HepG2 (cell line): Measurements from ENCODE around the gene TSPAN2. TPM values are rescaled to one million over a fixed set of nuclear protein-coding genes. Genes with fewer than 3 reads are reported as not detected.

ENCODE experiments used
- ATAC-seq: fragments of 200-7000 bp; cut with Tn5 transposase; 3 replicates; pipeline ENCODE4 v1.9.1; 2020; ENCODE audit warnings: mild to moderate bottlenecking, moderate library complexity
- BruUV-seq: library from RNA; stranded (reverse); fragments of 400-500 nt; replicated peaks from 2 replicates; lab custom pipeline; 2021; lab: Mats Ljungman, UMichigan
- CTCF ChIA-PET: fragments of 300-600 bp; formaldehyde crosslinking; extraction: SDS; loops from one replicate; lab custom pipeline; 2021; ENCODE audit warnings: low total read pairs, inconsistent platforms, low intra/inter-chr PET ratio; lab: Yijun Ruan, JAX
- POLR2A ChIA-PET: fragments of 350-600 bp; sonication (Branson Sonifier 250); formaldehyde crosslinking; loops from one replicate; lab custom pipeline; 2020; ENCODE audit warnings: antibody characterized with exemption, inconsistent platforms; lab: Yijun Ruan, JAX
- DNase-seq: peaks from one replicate; pipeline ENCODE4 v3.0.0-alpha.2; 2015; ENCODE audit warnings: low spot score
- FAIRE-seq: peaks from 3 replicates; lab custom pipeline; 2011; peaks lifted over from hg19 to GRCh38; lab: Jason Lieb, UNC
- H2AFZ ChIP-seq: one replicate; pipeline ENCODE4 v1.6.1; 2011; ENCODE audit warnings: low read length, inconsistent platforms
- H3K27ac ChIP-seq: fragments of 300-600 bp; 3 replicates; pipeline ENCODE4 v1.8.0; 2011; ENCODE audit warnings: mixed run types, mild to moderate bottlenecking, mixed read lengths, low read length, inconsistent platforms; ENCODE audit not compliant: insufficient read depth; ENCODE audit errors: extremely low read length
- H3K27me3 ChIP-seq, 2 experiments: fragments of 200-600 bp in 1 of 2; 2 replicates in 1 of 2; 3 replicates in 1 of 2; pipeline versions ENCODE4 v1.6.0 to v1.8.0; 2011; ENCODE audit warnings: low read length in 2 of 2, mild to moderate bottlenecking in 2 of 2, moderate library complexity in 2 of 2, inconsistent platforms in 1 of 2; ENCODE audit not compliant: insufficient read depth in 2 of 2, control insufficient read depth in 1 of 2
- H3K36me3 ChIP-seq, 2 experiments: fragments of 200-600 bp in 1 of 2; replicated peaks in 1 of 2; 2 replicates in 1 of 2; 3 replicates in 1 of 2; pipeline versions ENCODE4 v1.5.1 to v1.8.0; 2011; ENCODE audit warnings: low read length in 2 of 2, inconsistent platforms in 1 of 2; ENCODE audit not compliant: insufficient read depth in 2 of 2, control insufficient read depth in 1 of 2
- H3K4me1 ChIP-seq: 2 replicates; pipeline ENCODE4 v1.5.1; 2012; ENCODE audit warnings: low read length, inconsistent platforms; ENCODE audit not compliant: insufficient read depth
- H3K4me2 ChIP-seq: 2 replicates; pipeline ENCODE4 v1.6.0; 2011; ENCODE audit warnings: low read depth, low read length, inconsistent platforms
- H3K4me3 ChIP-seq, 3 experiments: fragments of 200-600 bp in 1 of 3; sonication (generic), shearing (Covaris generic) in 1 of 3; replicated peaks in 1 of 3; 2 replicates each; pipeline ENCODE4 v1.5.1; 2011 to 2016; ENCODE audit warnings: low read length in 3 of 3, inconsistent platforms in 2 of 3, low read depth in 2 of 3, mild to moderate bottlenecking in 2 of 3, control low read depth in 1 of 3, mixed read lengths in 1 of 3; ENCODE audit not compliant: insufficient read depth in 1 of 3
- H3K79me2 ChIP-seq: one replicate; pipeline ENCODE4 v1.6.1; 2011; ENCODE audit warnings: low read length, inconsistent platforms; ENCODE audit not compliant: insufficient read depth
- H3K9ac ChIP-seq: 2 replicates; pipeline ENCODE4 v1.6.0; 2011; ENCODE audit warnings: mild to moderate bottlenecking, low read depth, low read length, inconsistent platforms; ENCODE audit not compliant: insufficient read depth
- H3K9me3 ChIP-seq: 2 replicates; pipeline ENCODE4 v1.5.1; 2012; ENCODE audit warnings: mild to moderate bottlenecking, low read length
- H4K20me1 ChIP-seq: 2 replicates; pipeline ENCODE4 v1.6.0; 2011; ENCODE audit warnings: inconsistent platforms, mild to moderate bottlenecking, low read length, moderate library complexity; ENCODE audit not compliant: insufficient read depth
- CEBPG ChIP-seq: IDR thresholded peaks from 2 replicates; pipeline ENCODE4 v1.6.1; 2016
- GATAD1 ChIP-seq: IDR thresholded peaks from 2 replicates; pipeline ENCODE4 v1.6.1; 2016; ENCODE audit warnings: missing genetic modification reagents, missing compliant biosample characterization
- GTF3A ChIP-seq: sonication (generic); formaldehyde crosslinking; conservative IDR thresholded peaks from 2 replicates; pipeline ENCODE4 v1.4.0; 2020; ENCODE audit warnings: mild to moderate bottlenecking, missing genetic modification reagents
- MAZ ChIP-seq, 2 experiments: sonication (generic) in 1 of 2; formaldehyde crosslinking in 1 of 2; IDR thresholded peaks; 2 replicates each; pipeline versions ENCODE4 v1.5.0 to v1.6.1; 2012 to 2020; ENCODE audit warnings: low read depth in 2 of 2, mild to moderate bottlenecking in 2 of 2, borderline replicate concordance in 1 of 2, improper control_type of control experiment in 1 of 2, low read length in 1 of 2, missing genetic modification reagents in 1 of 2, moderate library complexity in 1 of 2
- ONECUT2 ChIP-seq: sonication (generic); formaldehyde crosslinking; IDR thresholded peaks from 2 replicates; pipeline ENCODE4 v1.4.0; 2020; ENCODE audit warnings: missing genetic modification reagents
- PPARG ChIP-seq: conservative IDR thresholded peaks from 2 replicates; pipeline ENCODE4 v1.6.1; 2016; ENCODE audit warnings: missing biosample characterization, missing genetic modification reagents
- SAFB2 ChIP-seq: sonication (generic); formaldehyde crosslinking; IDR thresholded peaks from 2 replicates; pipeline ENCODE4 v1.5.1; 2020; ENCODE audit warnings: missing genetic modification reagents, low read depth, mild to moderate bottlenecking, borderline replicate concordance
- SALL2 ChIP-seq: sonication (generic); formaldehyde crosslinking; IDR thresholded peaks from 2 replicates; pipeline ENCODE4 v1.8.1; 2023; ENCODE audit warnings: mild to moderate bottlenecking, missing genetic modification reagents, inconsistent platforms
- SAP130 ChIP-seq: IDR thresholded peaks from 2 replicates; pipeline ENCODE4 v1.6.1; 2016; ENCODE audit warnings: low read depth
- ZBTB38 ChIP-seq: sonication (generic); formaldehyde crosslinking; IDR thresholded peaks from 2 replicates; pipeline ENCODE4 v1.5.1; 2020; ENCODE audit warnings: mild to moderate bottlenecking, missing genetic modification reagents
- ZKSCAN5 ChIP-seq: sonication (generic); formaldehyde crosslinking; IDR thresholded peaks from 2 replicates; pipeline ENCODE4 v1.5.1; 2020; ENCODE audit warnings: mild to moderate bottlenecking, missing genetic modification reagents
- ZMYM2 ChIP-seq: sonication (generic); formaldehyde crosslinking; IDR thresholded peaks from 2 replicates; pipeline ENCODE4 v1.8.0; 2022; ENCODE audit warnings: mild to moderate bottlenecking, missing genetic modification reagents
- ZNF232 ChIP-seq: sonication (generic); formaldehyde crosslinking; IDR thresholded peaks from 2 replicates; pipeline ENCODE4 v1.4.0; 2020; ENCODE audit warnings: missing genetic modification reagents, borderline replicate concordance
- ZNF660 ChIP-seq: sonication (generic); formaldehyde crosslinking; IDR thresholded peaks from 2 replicates; pipeline ENCODE4 v1.5.1; 2020; ENCODE audit warnings: mild to moderate bottlenecking, low read depth, missing genetic modification reagents, borderline replicate concordance
- ZSCAN29 ChIP-seq: sonication (generic); formaldehyde crosslinking; conservative IDR thresholded peaks from 2 replicates; pipeline ENCODE4 v1.4.0; 2020; ENCODE audit warnings: mild to moderate bottlenecking, missing genetic modification reagents
- WGBS: methylation state at CpG from one replicate; pipeline ENCODE4 v1.1.6; 2017; ENCODE audit warnings: low lambda C conversion rate; 5-methylcytosine and 5-hydroxymethylcytosine counted together
- in situ Hi-C: cut with HindIII; loops from 2 replicates; pipeline ENCODE4 v1.10.0; 2017; ENCODE audit warnings: low pct_unique_long_range_greater_than_20kb; ENCODE audit not compliant: extremely low pct_ligation_motif_present
- intact Hi-C: fragments of 100-400 bp; cut with micrococcal nuclease; formaldehyde crosslinking; loops from one replicate; pipeline ENCODE4 v1.10.0; 2022; ENCODE audit not compliant: unreplicated experiment
- polyA plus RNA-seq, 8 experiments: library from polyadenylated mRNA; depleted of rRNA in 3 of 8; stranded (reverse) in 7 of 8; unstranded in 1 of 8; fragments of >200 nt; fragmentation: Illumina TruSeq in 4 of 8; extraction: Trizol in 4 of 8; gene quantifications; 2 replicates each; pipeline versions ENCODE4 v1.2.1 to v1.2.3, GENCODE V29; 2011 to 2016; ENCODE audit warnings: low read depth in 4 of 8, missing spikeins in 1 of 8, mixed read lengths in 1 of 8; ENCODE audit not compliant: insufficient read depth in 1 of 8
- total RNA-seq, 5 experiments: library from RNA; depleted of rRNA; stranded (reverse); fragments of >200 nt; fragmentation: Illumina TruSeq; extraction: Trizol; gene quantifications; 2 replicates each; pipeline ENCODE4 v1.2.3, GENCODE V29; 2016; ENCODE audit warnings: low read depth in 1 of 5
- TF ChIP-seq, protein P1 (sequence below): sonication (generic); formaldehyde crosslinking; IDR thresholded peaks from 2 replicates; pipeline ENCODE4 v1.5.0; 2020; ENCODE audit warnings: mild to moderate bottlenecking, missing genetic modification reagents, borderline replicate concordance
- TF ChIP-seq, protein P2 (sequence below): sonication (generic); formaldehyde crosslinking; conservative IDR thresholded peaks from 2 replicates; pipeline ENCODE4 v1.4.0; 2020; ENCODE audit warnings: missing genetic modification reagents
- TF ChIP-seq, protein P3 (sequence below): sonication (generic); formaldehyde crosslinking; IDR thresholded peaks from 2 replicates; pipeline ENCODE4 v1.8.0; 2022; ENCODE audit warnings: mild to moderate bottlenecking, missing genetic modification reagents, moderate library complexity

The TSPAN2 gene
- total and polyA plus RNA-seq, 2 of the 13 experiments (the other 11 are each of a cell fraction or from before 2014, with no cell fraction given), result not detected

GRCh38 chr1:115090540-115090939, 1.2 kb upstream of the TSPAN2 start (continued):
- TF ChIP-seq, protein P1, sequence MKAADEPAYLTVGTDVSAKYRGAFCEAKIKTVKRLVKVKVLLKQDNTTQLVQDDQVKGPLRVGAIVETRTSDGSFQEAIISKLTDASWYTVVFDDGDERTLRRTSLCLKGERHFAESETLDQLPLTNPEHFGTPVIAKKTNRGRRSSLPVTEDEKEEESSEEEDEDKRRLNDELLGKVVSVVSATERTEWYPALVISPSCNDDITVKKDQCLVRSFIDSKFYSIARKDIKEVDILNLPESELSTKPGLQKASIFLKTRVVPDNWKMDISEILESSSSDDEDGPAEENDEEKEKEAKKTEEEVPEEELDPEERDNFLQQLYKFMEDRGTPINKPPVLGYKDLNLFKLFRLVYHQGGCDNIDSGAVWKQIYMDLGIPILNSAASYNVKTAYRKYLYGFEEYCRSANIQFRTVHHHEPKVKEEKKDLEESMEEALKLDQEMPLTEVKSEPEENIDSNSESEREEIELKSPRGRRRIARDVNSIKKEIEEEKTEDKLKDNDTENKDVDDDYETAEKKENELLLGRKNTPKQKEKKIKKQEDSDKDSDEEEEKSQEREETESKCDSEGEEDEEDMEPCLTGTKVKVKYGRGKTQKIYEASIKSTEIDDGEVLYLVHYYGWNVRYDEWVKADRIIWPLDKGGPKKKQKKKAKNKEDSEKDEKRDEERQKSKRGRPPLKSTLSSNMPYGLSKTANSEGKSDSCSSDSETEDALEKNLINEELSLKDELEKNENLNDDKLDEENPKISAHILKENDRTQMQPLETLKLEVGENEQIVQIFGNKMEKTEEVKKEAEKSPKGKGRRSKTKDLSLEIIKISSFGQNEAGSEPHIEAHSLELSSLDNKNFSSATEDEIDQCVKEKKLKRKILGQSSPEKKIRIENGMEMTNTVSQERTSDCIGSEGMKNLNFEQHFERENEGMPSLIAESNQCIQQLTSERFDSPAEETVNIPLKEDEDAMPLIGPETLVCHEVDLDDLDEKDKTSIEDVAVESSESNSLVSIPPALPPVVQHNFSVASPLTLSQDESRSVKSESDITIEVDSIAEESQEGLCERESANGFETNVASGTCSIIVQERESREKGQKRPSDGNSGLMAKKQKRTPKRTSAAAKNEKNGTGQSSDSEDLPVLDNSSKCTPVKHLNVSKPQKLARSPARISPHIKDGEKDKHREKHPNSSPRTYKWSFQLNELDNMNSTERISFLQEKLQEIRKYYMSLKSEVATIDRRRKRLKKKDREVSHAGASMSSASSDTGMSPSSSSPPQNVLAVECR (CRISPR knock-in tag), result no peak
- TF ChIP-seq ZNF232 (CRISPR knock-in tag), result no peak
- TF ChIP-seq ZBTB38 (CRISPR knock-in tag), result no peak
- TF ChIP-seq, protein P2, sequence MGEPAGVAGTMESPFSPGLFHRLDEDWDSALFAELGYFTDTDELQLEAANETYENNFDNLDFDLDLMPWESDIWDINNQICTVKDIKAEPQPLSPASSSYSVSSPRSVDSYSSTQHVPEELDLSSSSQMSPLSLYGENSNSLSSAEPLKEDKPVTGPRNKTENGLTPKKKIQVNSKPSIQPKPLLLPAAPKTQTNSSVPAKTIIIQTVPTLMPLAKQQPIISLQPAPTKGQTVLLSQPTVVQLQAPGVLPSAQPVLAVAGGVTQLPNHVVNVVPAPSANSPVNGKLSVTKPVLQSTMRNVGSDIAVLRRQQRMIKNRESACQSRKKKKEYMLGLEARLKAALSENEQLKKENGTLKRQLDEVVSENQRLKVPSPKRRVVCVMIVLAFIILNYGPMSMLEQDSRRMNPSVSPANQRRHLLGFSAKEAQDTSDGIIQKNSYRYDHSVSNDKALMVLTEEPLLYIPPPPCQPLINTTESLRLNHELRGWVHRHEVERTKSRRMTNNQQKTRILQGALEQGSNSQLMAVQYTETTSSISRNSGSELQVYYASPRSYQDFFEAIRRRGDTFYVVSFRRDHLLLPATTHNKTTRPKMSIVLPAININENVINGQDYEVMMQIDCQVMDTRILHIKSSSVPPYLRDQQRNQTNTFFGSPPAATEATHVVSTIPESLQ (CRISPR knock-in tag), result no peak
- no peak for TF ChIP-seq CEBPG

- peak overlapping the region; percentile 51; the same call in 1 of the 2 replicates for H3K4me2 ChIP-seq
- H3K4me1 ChIP-seq, result no peaks in the 10 kb centered on the region
- H2AFZ ChIP-seq, result no peak overlapping the region
- H3K27me3 ChIP-seq, result peaks cover 2 to 22% of the 10 kb centered on the region in 2 experiments
- 44% methylated on average over 2 of the region's 2 CpGs for WGBS
- in situ Hi-C loops, result no loop called here
- no peak overlapping the region for H3K27ac ChIP-seq
- FAIRE-seq (no peak), DNase-seq (no peak), ATAC-seq (no peak)
- no peak overlapping the region for H3K4me3 ChIP-seq
- H3K36me3 ChIP-seq, result no peaks in the 10 kb centered on the region
- H4K20me1 ChIP-seq, result no peaks in the 10 kb centered on the region
- CTCF ChIA-PET, result no interaction called here
- intact Hi-C loops, result no loop called here
- no peaks in the 10 kb centered on the region for H3K9me3 ChIP-seq
- H3K9ac ChIP-seq, result no peak overlapping the region
- no peaks in the 10 kb centered on the region for H3K79me2 ChIP-seq
- BruUV-seq, result no TSS peak
- POLR2A ChIA-PET, result no interaction called here
- TF ChIP-seq GTF3A (CRISPR knock-in tag) (no peak), ONECUT2 (CRISPR knock-in tag) (no peak), MAZ (IDR thresholded peaks at IDR 0.05; ENCODE audit: borderline replicate concordance, low read depth, low read length) (no peak), MAZ (CRISPR knock-in tag; IDR thresholded peaks at IDR 0.05; ENCODE audit: low read depth) (no peak), PPARG (CRISPR knock-in tag) (no peak), ZKSCAN5 (CRISPR knock-in tag) (no peak), ZNF660 (no peak), SALL2 (CRISPR knock-in tag) (no peak), SAP130 (CRISPR knock-in tag) (no peak), ZSCAN29 (CRISPR knock-in tag) (no peak), GATAD1 (CRISPR knock-in tag) (no peak), SAFB2 (no peak), ZMYM2 (CRISPR knock-in tag) (no peak)
- TF ChIP-seq, protein P3, sequence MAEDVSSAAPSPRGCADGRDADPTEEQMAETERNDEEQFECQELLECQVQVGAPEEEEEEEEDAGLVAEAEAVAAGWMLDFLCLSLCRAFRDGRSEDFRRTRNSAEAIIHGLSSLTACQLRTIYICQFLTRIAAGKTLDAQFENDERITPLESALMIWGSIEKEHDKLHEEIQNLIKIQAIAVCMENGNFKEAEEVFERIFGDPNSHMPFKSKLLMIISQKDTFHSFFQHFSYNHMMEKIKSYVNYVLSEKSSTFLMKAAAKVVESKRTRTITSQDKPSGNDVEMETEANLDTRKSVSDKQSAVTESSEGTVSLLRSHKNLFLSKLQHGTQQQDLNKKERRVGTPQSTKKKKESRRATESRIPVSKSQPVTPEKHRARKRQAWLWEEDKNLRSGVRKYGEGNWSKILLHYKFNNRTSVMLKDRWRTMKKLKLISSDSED, result no peak
Observed at GRCh38 chr1:115090186-115090490, 835 bp upstream of the TSPAN2 start.
